Fibroblast of villous mesenchyme (primary cell): ENCODE data around the gene GRB7. TPM values are rescaled to one million over a fixed set of nuclear protein-coding genes. Genes with fewer than 3 reads are reported as not detected.
A peak's percentile ranks its signal among the peaks of the same experiment; 100 is the strongest.
"Not testable (repeated sequence)": the region's sequence is repeated elsewhere in the genome, so short reads cannot be mapped to it uniquely, and the experiment has no call there.

Experiments used
- DNase-seq: peaks from one replicate; pipeline ENCODE4 v3.0.0-alpha.2; 2010; ENCODE audit warnings: low read depth
- H3K4me3 ChIP-seq: 2 replicates; pipeline ENCODE4 v1.5.1; 2011; ENCODE audit warnings: low read depth, mild to moderate bottlenecking, low read length
- total RNA-seq: library from RNA; depleted of rRNA; stranded (reverse); fragments of >200 nt; gene quantifications from 2 replicates; pipeline ENCODE4 v1.2.3, GENCODE V29; 2012
- TF ChIP-seq, protein P1 (sequence below): IDR thresholded peaks from 2 replicates; pipeline ENCODE4 v1.5.1; 2012; ENCODE audit warnings: low read depth, mild to moderate bottlenecking, low read length; ENCODE audit not compliant: insufficient read depth

GRB7 gene
- total RNA-seq, 1 donor = 1.3 TPM

DNA sequence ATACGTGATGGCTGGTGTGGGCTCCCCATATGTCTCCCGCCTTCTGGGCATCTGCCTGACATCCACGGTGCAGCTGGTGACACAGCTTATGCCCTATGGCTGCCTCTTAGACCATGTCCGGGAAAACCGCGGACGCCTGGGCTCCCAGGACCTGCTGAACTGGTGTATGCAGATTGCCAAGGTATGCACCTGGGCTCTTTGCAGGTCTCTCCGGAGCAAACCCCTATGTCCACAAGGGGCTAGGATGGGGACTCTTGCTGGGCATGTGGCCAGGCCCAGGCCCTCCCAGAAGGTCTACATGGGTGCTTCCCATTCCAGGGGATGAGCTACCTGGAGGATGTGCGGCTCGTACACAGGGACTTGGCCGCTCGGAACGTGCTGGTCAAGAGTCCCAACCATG lies 13.0 kb upstream of the GRB7 start:
- TF ChIP-seq, protein P1, sequence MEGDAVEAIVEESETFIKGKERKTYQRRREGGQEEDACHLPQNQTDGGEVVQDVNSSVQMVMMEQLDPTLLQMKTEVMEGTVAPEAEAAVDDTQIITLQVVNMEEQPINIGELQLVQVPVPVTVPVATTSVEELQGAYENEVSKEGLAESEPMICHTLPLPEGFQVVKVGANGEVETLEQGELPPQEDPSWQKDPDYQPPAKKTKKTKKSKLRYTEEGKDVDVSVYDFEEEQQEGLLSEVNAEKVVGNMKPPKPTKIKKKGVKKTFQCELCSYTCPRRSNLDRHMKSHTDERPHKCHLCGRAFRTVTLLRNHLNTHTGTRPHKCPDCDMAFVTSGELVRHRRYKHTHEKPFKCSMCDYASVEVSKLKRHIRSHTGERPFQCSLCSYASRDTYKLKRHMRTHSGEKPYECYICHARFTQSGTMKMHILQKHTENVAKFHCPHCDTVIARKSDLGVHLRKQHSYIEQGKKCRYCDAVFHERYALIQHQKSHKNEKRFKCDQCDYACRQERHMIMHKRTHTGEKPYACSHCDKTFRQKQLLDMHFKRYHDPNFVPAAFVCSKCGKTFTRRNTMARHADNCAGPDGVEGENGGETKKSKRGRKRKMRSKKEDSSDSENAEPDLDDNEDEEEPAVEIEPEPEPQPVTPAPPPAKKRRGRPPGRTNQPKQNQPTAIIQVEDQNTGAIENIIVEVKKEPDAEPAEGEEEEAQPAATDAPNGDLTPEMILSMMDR = no peak
- no peak for DNase-seq
- no peak overlapping the region for H3K4me3 ChIP-seq

DNA sequence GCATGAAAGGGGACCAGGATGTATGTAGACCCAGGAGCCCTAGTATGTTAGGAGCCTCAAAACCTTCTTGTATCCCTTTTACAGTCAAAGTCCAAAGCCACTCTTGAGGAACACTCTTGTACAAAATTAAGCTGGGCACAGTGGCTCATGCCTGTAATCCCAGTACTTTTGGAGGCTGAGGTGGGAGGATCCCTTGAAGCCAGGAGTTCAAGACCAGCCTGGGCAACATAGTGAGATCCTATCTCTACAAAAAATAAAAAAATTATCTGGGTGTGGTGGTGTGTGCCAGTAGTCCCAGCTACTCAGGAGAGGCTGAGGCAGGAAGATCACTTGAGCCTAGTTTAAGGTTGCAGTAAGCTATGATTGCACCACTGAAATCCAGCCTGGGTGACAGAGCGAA lies 11.8 kb upstream of the GRB7 start:
- not testable (repeated sequence) for H3K4me3 ChIP-seq, DNase-seq

DNA sequence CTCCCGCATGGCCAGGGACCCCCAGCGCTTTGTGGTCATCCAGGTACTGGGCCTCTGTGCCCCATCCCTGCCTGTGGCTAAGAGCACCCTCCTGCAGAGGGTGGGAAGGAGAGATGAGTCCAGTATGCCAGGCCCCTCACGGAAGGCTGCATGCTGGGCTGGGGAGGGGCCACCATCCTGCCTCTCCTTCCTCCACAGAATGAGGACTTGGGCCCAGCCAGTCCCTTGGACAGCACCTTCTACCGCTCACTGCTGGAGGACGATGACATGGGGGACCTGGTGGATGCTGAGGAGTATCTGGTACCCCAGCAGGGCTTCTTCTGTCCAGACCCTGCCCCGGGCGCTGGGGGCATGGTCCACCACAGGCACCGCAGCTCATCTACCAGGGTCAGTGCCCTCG lies 11.1 kb upstream of the GRB7 start:
- H3K4me3 ChIP-seq = no peak overlapping the region
- TF ChIP-seq, protein P1 = no peak
- DNase-seq = no peak

DNA sequence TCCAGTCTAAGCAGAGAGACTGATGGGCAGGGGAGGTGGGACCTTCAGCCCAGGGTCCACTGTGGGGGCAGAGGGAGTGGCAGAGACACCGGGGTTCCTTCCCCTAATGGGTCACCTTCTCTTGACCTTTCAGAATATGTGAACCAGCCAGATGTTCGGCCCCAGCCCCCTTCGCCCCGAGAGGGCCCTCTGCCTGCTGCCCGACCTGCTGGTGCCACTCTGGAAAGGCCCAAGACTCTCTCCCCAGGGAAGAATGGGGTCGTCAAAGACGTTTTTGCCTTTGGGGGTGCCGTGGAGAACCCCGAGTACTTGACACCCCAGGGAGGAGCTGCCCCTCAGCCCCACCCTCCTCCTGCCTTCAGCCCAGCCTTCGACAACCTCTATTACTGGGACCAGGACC lies 10.2 kb upstream of the GRB7 start:
- H3K4me3 ChIP-seq = no peak overlapping the region
- DNase-seq = no peak
- TF ChIP-seq, protein P1 = no peak

DNA sequence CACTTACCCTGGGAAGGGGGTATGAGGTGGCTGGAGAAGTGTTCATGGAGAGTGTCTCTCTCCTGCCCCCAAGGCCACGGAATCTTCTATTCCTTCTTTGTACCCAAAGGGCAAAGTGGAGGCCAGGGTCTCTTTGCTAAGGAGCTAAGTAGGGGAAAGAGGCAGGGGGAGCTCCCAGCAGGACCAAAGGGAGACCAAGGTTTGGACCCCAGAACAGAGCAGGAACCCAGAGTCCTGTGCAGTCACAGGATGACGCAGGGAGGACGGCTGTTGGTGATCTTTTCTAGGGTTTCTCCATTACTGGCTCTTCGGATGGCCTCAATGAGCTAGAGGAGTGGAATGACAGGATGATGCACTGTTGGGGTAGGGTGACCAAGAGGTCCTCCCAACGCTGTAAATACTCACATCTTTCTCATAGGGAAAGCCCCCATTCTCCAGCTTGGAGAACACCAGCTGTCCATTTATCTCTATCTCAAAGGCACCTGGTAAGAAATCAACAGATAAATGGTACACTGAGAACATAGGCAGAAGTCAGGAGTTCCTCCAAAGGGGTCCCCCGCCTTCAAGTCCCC lies 8.4 kb upstream of the GRB7 start:
- peak overlapping the region; percentile 87 for H3K4me3 ChIP-seq
- TF ChIP-seq, protein P1 = no peak
- DNase-seq = no peak

DNA sequence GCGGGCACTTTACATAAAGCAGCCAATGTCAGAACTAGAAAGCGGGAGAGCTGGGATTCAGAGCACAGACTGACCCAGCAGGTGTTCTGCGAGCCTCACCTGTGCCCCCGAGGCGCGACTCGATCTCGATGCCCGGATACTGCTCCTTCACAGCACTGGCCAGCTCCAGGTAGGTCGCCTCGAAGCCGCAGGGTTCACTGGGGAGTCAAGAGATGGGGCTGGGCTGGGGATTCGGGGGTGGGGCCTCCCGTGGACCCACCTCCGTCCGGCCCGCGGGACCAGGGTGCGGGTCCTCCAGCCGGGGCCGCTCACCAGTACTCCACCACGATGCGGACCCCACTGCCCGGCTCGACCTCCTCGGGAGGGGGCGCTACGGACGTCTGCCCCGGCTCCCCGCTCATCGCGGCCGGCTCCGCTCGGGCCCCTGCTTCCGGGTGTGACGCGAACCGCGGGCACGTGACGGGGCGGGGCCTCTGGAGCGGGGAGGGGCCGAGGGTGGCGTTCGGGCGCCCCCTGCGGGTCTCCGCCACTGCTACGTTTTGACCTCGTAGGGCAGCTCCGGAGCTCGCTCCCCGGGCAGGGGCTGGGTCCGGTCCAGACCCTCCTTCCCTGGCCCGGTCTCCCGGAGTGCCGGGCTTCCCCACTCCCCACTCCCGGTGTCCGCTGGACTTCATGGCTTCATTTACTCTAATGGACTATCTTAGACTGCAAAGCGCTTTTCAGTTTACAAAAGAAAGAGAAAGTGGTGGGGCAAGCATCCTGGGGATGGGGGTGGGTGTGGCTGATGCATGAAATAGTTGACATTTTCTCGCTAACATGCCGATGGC lies 7.4 kb upstream of the GRB7 start, which contains the start of gene MIEN1:
Gene MIEN1 (minus strand): TSS at position 438 of the 827 bp plus-strand sequence. CDS start 37 bp downstream, at position 401.
- peak; percentile 81 for DNase-seq
- TF ChIP-seq, protein P1 = peak; percentile 84
- H3K4me3 ChIP-seq = peak within 1 kb of the TSS; percentile 87

DNA sequence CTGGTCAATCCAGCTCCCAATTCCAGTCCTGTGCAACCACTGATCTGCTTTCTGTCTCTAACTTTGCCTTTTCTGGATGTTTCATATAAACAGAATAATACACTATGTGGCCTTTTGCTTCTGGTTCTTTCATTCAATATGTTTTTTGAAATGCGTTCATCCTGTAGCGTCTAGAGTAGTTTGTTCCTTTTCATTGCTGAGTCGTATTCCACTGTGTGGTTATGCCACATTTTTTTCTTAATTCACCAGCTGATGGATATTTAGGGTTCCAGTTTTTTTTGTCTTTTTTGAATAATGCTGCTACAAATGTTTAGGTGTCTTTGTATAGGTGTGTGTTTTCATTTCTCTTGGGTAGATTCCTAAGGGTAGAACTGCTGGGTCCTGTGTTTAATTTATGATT lies 5.2 kb upstream of the GRB7 start:
- no peak for DNase-seq
- H3K4me3 ChIP-seq = no peak overlapping the region
- TF ChIP-seq, protein P1 = no peak
